Stimulated activated CD8-positive, alpha-beta memory T cell treated with anti-CD3 and anti-CD28 coated beads, Interleukin-7, amount 100 ng/mL, for 48 hours (primary cell): Measurements from ENCODE around the gene C11orf42.

Experiments used
- DNase-seq, 2 donors: peaks; one replicate each; pipeline ENCODE4 v3.0.0-alpha.2; 2020; ENCODE audit warnings: low read depth in 1 of 2; ENCODE audit errors: extremely low read depth in 1 of 2

Gene C11orf42

DNA sequence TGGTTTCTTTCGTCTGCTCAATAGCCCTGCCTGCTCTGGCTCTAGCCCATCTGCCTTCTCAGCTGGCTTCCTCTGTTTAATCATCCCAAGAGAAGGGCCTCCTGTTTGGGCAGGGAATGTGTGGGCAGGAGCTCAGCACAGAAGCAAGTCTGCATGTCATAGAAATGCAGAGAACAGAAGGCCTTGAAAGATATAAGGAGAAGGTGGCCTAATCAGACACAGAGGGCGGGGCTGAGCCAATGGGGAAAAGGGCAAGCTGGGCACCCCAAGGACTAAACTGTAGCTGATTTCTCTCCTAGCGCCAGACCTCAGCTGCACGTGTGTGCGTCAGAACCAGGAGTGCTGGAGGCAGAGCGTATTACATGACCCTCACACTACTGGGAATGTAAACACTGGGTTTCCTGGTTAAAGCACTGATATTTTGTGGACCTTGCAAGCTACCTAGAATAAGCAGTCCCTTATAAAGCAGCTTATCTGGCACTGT is 46.7 kb downstream of the C11orf42 start:
- no peak for DNase-seq

DNA sequence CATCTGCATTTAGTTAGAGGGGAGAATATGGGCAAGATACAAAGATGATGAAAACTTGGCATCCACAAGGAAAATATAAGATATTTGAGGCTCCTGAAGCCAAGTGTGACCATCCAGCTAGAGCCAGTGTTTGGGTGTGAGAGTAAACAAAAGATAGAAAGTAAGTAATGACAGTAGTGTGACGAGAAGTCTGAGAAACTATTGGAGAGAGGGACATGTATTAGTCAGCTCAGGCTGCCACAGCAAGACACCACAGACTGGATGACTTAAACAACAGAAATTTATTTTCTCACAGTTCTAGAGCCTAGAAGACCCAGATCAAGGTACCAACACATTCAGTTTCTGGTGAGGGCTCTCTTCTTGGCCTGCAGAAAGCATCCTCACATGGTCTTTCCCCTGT is 47.8 kb downstream of the C11orf42 start:
- DNase-seq: no peak

DNA sequence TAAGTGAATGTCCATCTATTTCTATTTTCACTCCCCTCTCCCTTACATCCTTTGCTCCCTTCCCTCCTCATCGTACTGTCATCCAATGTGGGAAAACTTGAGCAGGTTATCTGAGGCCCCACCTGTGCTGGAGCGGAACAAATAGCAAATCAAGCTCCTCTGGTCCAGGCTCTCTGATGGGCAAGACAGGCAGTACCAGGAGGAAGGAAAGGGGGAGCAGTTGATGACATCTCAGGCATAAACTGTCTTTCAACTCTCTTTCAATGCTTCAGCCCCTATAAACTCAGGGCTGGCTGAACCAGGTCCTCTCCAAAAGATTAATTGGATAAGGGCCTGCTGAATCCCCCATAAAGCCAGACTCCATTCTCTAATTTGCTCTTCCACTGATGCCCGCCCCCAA is 52.8 kb downstream of the C11orf42 start:
- DNase-seq: no peak

DNA sequence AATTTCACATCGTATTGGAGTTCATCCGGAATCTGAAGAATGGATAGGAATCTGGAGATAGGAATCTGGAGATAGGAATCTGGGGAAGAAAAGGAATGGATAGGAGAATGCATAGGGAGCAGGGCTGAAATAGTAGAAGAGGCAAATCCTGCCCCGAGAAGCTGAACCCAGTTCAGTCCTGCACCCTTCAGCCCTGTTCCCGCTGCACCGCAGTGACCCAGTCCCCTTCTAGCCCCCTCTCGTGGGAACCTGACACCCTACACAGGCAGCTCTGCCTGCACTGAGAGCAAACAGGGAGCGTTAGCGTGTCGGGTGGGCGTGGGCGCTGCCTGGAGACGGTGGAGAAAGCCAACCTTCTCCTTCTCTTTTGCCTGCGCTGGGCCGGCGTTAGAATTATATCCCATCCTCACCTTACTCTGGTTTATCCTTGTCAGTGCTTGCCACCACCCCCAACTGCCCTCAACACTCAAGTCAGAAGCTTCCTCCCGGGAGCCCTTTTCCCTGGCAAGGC is 53.3 kb downstream of the C11orf42 start:
- no peak for DNase-seq

DNA sequence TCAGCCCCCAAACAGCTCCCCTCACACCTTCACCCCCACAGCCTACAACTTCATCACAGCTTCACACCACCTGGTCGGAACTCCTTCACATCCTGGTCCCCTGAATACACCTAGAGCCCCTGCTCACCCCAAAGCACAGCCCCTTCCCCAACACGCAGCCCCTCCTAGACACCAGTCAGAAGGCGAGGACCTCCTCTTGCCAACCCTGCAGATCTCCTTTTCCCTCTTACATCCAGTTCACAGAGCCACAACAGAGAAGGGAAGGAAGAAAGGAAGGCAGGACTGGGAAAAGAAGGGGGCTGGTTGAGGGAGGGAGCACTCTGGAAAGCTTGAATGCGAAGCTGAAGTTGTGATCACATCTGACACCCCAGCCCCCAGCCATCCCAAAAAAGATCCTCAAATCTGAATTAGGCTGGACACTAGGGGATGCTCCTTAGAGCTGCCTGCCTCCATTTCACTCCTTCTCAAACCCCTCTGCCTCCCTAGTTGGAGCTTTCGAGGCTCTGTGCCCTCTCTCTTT is 54.9 kb downstream of the C11orf42 start:
- DNase-seq: no peak
